ENCODE data around the gene MDFIC2. TPM values are rescaled to one million over a fixed set of nuclear protein-coding genes. Genes with fewer than 3 reads are reported as not detected.

Gene MDFIC2
- total RNA-seq, 1 experiment from 2014 or later = not detected

DNA sequence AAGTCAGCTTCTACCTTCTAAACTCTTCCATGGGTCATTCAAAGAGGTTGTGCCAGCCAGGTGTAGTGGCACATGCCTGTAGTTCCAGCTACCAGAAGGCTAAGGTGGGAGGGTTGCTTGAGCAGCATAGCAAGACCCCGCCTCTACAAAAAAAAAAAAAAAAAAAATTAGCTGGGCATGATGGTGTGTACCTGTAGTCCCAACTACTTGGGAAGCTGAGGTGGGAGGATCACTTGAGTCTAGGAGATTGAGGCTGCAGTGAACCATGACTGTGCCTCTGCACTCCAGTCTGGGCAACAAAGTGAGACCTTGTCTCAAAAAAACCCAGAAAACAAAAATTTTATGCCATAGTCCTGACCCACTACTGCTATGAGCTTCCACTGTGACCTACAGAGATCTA lies 126.8 kb downstream of the MDFIC2 start:
- Histone ChIP-seq H3K4me3 (ENCODE audit: low read length) (no peak overlapping the region), H3K27ac (ENCODE audit: low read length) (no peak overlapping the region), H3K9ac (ENCODE audit: low read length) (no peak overlapping the region), H3K9me3 (ENCODE audit: low read length) (no peaks in the 10 kb centered on the region), H3K9me2 (replicated peaks; ENCODE audit: insufficient read depth, low read length) (no peaks in the 10 kb centered on the region), H4K20me1 (ENCODE audit: insufficient read depth, low read depth, low read length) (no peaks in the 10 kb centered on the region), H3K4me1 (ENCODE audit: low read length) (no peaks in the 10 kb centered on the region), H2AFZ (ENCODE audit: low read length) (no peak overlapping the region), H3K79me2 (ENCODE audit: low read length) (no peaks in the 10 kb centered on the region), H3K27me3 (ENCODE audit: low read length) (no peaks in the 10 kb centered on the region), H3K36me3 (ENCODE audit: insufficient read depth, low read length) (no peaks in the 10 kb centered on the region), H3K4me2 (ENCODE audit: low read depth, low read length, poor library complexity, severe bottlenecking) (no peak overlapping the region)
- DNase-seq = no peak

DNA sequence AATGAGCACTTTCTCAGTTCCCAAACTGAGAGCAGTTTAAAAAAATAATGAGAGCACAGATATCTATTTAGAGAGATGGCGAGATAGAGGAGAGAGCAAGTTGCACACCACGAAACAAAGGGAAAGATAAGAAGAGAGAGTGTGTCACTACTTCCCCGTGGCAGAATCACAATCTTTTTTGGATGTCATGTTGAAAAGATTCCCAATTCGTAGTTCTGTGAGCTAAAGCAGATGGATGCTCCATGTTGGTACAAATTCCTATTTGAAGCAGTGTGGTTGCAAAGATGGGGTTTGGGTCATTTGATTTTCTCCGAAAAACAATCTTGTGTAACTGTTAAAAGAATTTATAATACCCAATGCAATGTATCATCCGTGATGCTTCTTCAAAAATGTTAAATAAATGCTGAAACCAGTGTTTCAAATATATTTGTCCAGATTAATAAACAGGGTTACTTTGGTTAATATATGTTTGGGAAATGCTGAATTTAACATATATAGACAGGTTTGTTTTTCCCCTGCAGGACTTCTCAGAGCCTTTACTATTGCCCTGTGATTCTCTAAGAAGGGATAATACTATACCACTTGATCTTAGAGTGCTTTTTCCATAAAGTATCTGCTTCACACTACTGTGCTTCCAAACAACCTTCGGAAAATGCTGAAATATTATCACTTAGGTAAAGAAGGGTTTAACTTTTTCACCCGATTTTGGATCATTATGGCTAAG lies 128.5 kb downstream of the MDFIC2 start:
- H3K36me3 ChIP-seq (ENCODE audit: insufficient read depth, low read length) = no peaks in the 10 kb centered on the region
- H3K4me2 ChIP-seq (ENCODE audit: low read depth, low read length, poor library complexity, severe bottlenecking) = no peak overlapping the region

DNA sequence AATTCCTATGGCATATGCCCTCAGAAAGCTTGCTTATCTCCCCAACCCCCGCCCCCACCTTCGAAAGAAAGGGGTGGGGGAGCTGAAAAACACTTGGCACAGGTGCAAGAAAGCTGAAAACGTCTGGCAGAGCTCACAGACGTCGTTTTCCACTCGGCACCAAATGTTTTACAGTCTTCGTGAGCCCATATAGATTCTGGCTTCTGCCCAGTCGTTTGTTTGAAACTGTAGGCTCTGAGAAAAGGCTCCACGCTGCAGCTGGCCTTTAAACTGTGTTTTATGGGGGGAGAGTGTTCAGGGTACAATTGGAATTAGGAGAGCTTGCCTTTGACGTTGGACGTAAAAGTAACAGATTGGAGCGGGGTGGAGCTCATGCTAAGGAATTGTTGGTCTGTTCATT lies 130.3 kb downstream of the MDFIC2 start:
- no peaks in the 10 kb centered on the region for H3K4me1 ChIP-seq (ENCODE audit: low read length)
- H2AFZ ChIP-seq (ENCODE audit: low read length) = no peak overlapping the region
- DNase-seq = no peak

More for the DNA sequence above, 128.5 kb downstream of the MDFIC2 start:
- Histone ChIP-seq H3K27me3 (ENCODE audit: low read length) (no peaks in the 10 kb centered on the region), H2AFZ (ENCODE audit: low read length) (no peak overlapping the region), H3K4me3 (ENCODE audit: low read length) (no peak overlapping the region), H4K20me1 (ENCODE audit: insufficient read depth, low read depth, low read length) (no peaks in the 10 kb centered on the region), H3K27ac (ENCODE audit: low read length) (no peak overlapping the region), H3K9me2 (replicated peaks; ENCODE audit: insufficient read depth, low read length) (no peaks in the 10 kb centered on the region), H3K4me1 (ENCODE audit: low read length) (no peaks in the 10 kb centered on the region), H3K9me3 (ENCODE audit: low read length) (no peaks in the 10 kb centered on the region), H3K9ac (ENCODE audit: low read length) (no peak overlapping the region), H3K79me2 (ENCODE audit: low read length) (no peaks in the 10 kb centered on the region)
- DNase-seq = no peak

DNA sequence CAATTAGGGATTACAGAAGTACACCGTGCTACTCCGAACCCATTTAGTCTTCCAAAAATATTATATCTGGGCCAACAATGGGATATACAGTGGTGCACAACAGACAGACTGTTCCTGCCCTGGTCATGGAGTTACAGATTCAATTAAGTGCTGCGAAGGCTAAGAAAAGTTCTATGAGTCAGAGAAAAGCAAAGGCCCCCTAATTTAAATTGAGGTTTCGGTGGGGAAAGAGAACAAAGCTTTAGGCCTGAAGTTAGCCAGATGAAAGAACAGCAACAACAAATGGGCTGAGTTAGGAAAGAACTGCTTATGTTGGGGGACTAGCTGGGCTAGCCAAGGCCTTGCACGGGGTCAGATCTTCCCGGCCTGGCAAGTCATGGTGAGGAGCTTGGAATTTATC lies 131.8 kb downstream of the MDFIC2 start:
- no peak overlapping the region for H3K4me3 ChIP-seq (ENCODE audit: low read length)
- no peaks in the 10 kb centered on the region for H3K79me2 ChIP-seq (ENCODE audit: low read length)
- no peak for DNase-seq
- no peak overlapping the region for H3K9ac ChIP-seq (ENCODE audit: low read length)
- H3K27ac ChIP-seq (ENCODE audit: low read length) = no peak overlapping the region
- H3K4me1 ChIP-seq (ENCODE audit: low read length) = no peaks in the 10 kb centered on the region
- H3K36me3 ChIP-seq (ENCODE audit: insufficient read depth, low read length) = no peaks in the 10 kb centered on the region
- H3K27me3 ChIP-seq (ENCODE audit: low read length) = no peaks in the 10 kb centered on the region
- H4K20me1 ChIP-seq (ENCODE audit: insufficient read depth, low read depth, low read length) = no peaks in the 10 kb centered on the region
- H2AFZ ChIP-seq (ENCODE audit: low read length) = no peak overlapping the region
- H3K9me3 ChIP-seq (ENCODE audit: low read length) = no peaks in the 10 kb centered on the region
- no peak overlapping the region for H3K4me2 ChIP-seq (ENCODE audit: low read depth, low read length, poor library complexity, severe bottlenecking)
- H3K9me2 ChIP-seq (replicated peaks; ENCODE audit: insufficient read depth, low read length) = no peaks in the 10 kb centered on the region

More for the DNA sequence above, 130.3 kb downstream of the MDFIC2 start:
- Histone ChIP-seq H3K79me2 (ENCODE audit: low read length) (no peaks in the 10 kb centered on the region), H3K4me3 (ENCODE audit: low read length) (no peak overlapping the region), H3K27ac (ENCODE audit: low read length) (no peak overlapping the region), H4K20me1 (ENCODE audit: insufficient read depth, low read depth, low read length) (no peaks in the 10 kb centered on the region), H3K9me3 (ENCODE audit: low read length) (no peaks in the 10 kb centered on the region), H3K27me3 (ENCODE audit: low read length) (no peaks in the 10 kb centered on the region), H3K9me2 (replicated peaks; ENCODE audit: insufficient read depth, low read length) (no peaks in the 10 kb centered on the region), H3K36me3 (ENCODE audit: insufficient read depth, low read length) (no peaks in the 10 kb centered on the region), H3K9ac (ENCODE audit: low read length) (no peak overlapping the region), H3K4me2 (ENCODE audit: low read depth, low read length, poor library complexity, severe bottlenecking) (no peak overlapping the region)

DNA sequence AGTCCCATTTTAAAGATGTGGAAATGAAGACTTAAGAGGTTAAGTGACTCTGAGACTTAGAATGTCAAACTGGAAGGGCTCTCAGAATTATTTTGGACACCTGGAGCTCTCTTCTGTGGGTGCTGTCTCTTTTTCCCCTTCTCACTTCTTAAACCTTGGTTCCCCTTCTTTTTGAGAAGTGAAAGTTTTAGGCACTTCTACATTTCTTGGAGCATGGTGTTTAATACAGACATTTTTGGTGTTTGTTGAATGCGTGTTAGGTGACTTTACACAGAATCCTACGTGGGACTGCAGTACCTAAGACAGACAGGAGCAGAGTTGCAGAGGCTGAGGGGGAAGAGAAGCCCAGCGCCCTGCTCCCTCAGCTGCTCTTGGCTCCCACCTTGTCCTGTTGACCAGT lies 133.3 kb downstream of the MDFIC2 start:
- Histone ChIP-seq H3K27ac (ENCODE audit: low read length) (no peak overlapping the region), H3K79me2 (ENCODE audit: low read length) (no peaks in the 10 kb centered on the region), H3K4me2 (ENCODE audit: low read depth, low read length, poor library complexity, severe bottlenecking) (no peak overlapping the region), H4K20me1 (ENCODE audit: insufficient read depth, low read depth, low read length) (no peaks in the 10 kb centered on the region), H3K4me3 (ENCODE audit: low read length) (no peak overlapping the region), H2AFZ (ENCODE audit: low read length) (no peak overlapping the region), H3K4me1 (ENCODE audit: low read length) (no peaks in the 10 kb centered on the region), H3K36me3 (ENCODE audit: insufficient read depth, low read length) (no peaks in the 10 kb centered on the region), H3K9me3 (ENCODE audit: low read length) (no peaks in the 10 kb centered on the region), H3K9me2 (replicated peaks; ENCODE audit: insufficient read depth, low read length) (no peaks in the 10 kb centered on the region), H3K9ac (ENCODE audit: low read length) (no peak overlapping the region), H3K27me3 (ENCODE audit: low read length) (no peaks in the 10 kb centered on the region)
- no peak for DNase-seq

DNA sequence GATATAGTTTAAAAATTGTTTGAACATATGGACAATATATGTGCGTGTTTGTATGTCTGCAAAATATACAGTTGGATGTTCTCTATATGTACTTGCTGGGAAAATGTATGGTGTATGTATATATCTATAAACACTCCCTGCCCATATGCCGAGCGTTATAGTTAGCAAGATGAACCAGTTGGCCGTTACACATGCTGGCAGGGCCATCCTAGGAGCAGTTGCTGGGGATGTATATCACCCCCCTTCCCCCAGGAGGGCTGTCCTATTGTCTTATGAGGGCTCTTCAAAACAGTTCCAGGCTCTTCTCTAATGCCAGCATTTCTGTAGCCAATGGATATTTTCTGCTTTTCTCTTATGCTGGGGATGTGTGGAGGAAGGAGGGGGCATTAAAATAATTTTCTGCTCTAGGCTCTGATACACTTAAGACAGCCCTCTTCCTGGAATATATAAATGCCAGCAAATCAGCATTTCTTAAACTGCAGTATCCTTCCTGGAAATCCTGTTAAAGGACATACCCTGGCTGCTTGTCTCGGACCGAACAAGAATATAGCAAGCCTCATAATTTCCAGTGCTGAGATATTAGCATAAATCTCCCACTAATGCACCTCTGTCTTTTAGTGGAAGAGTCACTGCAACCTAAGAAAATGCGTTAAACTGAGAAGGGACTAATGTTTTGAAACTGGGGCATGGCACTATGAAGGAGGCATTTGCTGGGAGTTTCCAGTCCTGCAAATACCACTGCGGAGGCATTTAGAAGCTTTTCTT lies 134.4 kb downstream of the MDFIC2 start:
- Histone ChIP-seq H3K4me2 (ENCODE audit: low read depth, low read length, poor library complexity, severe bottlenecking) (no peak overlapping the region), H3K79me2 (ENCODE audit: low read length) (no peaks in the 10 kb centered on the region), H3K36me3 (ENCODE audit: insufficient read depth, low read length) (no peaks in the 10 kb centered on the region), H3K4me1 (ENCODE audit: low read length) (no peaks in the 10 kb centered on the region), H4K20me1 (ENCODE audit: insufficient read depth, low read depth, low read length) (no peaks in the 10 kb centered on the region), H2AFZ (ENCODE audit: low read length) (no peak overlapping the region), H3K4me3 (ENCODE audit: low read length) (no peak overlapping the region), H3K9ac (ENCODE audit: low read length) (no peak overlapping the region), H3K27me3 (ENCODE audit: low read length) (no peaks in the 10 kb centered on the region), H3K27ac (ENCODE audit: low read length) (no peak overlapping the region), H3K9me2 (replicated peaks; ENCODE audit: insufficient read depth, low read length) (no peaks in the 10 kb centered on the region), H3K9me3 (ENCODE audit: low read length) (no peaks in the 10 kb centered on the region)
- no peak for DNase-seq

DNA sequence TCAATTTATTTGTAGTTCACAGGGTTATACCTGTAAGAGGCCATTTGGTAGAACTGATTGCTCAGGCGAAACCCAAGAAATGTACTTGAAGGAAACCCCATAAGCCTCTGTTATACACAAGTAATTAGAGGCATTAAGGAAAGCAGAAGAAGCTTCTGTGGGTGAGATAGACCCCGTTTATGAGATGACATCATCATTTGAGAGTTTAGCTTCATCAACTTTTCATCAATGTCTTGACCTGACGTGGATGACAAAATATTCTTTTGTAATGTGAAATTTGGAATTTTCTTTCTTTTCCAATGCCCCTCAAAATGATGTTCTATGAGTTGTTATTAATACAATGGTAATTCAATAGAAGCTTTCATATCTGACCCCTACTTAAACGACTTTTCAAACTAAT lies 136.2 kb downstream of the MDFIC2 start:
- no peak overlapping the region for H3K4me3 ChIP-seq (ENCODE audit: low read length)
- DNase-seq = no peak
- H3K9me3 ChIP-seq (ENCODE audit: low read length) = no peaks in the 10 kb centered on the region
- no peaks in the 10 kb centered on the region for H3K27me3 ChIP-seq (ENCODE audit: low read length)
- H3K4me2 ChIP-seq (ENCODE audit: low read depth, low read length, poor library complexity, severe bottlenecking) = no peak overlapping the region
- H4K20me1 ChIP-seq (ENCODE audit: insufficient read depth, low read depth, low read length) = no peaks in the 10 kb centered on the region
- H2AFZ ChIP-seq (ENCODE audit: low read length) = no peak overlapping the region
- H3K79me2 ChIP-seq (ENCODE audit: low read length) = no peaks in the 10 kb centered on the region
- no peak overlapping the region for H3K9ac ChIP-seq (ENCODE audit: low read length)
- no peaks in the 10 kb centered on the region for H3K36me3 ChIP-seq (ENCODE audit: insufficient read depth, low read length)
- no peaks in the 10 kb centered on the region for H3K9me2 ChIP-seq (replicated peaks; ENCODE audit: insufficient read depth, low read length)
- no peak overlapping the region for H3K27ac ChIP-seq (ENCODE audit: low read length)
- H3K4me1 ChIP-seq (ENCODE audit: low read length) = no peaks in the 10 kb centered on the region

DNA sequence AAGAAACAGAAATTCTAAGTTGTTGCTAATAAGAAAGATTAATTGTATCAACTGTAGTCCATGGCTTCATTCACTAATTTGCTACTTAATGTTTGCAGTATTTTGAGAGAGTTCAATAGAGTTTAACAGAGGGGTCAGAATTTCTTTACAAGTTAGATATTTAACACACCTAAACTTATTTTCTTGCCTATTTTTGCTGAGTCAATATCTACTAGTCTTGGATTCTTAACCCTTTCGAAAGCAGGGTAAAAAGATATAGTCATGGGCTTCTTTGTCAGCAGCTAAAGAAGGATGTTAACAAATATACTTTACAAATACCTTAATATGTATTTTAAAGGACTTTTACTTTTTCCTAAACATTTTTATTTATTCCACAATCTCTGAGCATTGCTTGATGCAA lies 155.6 kb downstream of the MDFIC2 start:
- Histone ChIP-seq H3K4me1 (ENCODE audit: low read length) (no peaks in the 10 kb centered on the region), H4K20me1 (ENCODE audit: insufficient read depth, low read depth, low read length) (no peaks in the 10 kb centered on the region), H3K9me2 (replicated peaks; ENCODE audit: insufficient read depth, low read length) (no peaks in the 10 kb centered on the region), H3K9me3 (ENCODE audit: low read length) (no peaks in the 10 kb centered on the region), H3K27me3 (ENCODE audit: low read length) (no peaks in the 10 kb centered on the region), H2AFZ (ENCODE audit: low read length) (no peak overlapping the region), H3K4me3 (ENCODE audit: low read length) (no peak overlapping the region), H3K4me2 (ENCODE audit: low read depth, low read length, poor library complexity, severe bottlenecking) (no peak overlapping the region), H3K36me3 (ENCODE audit: insufficient read depth, low read length) (no peaks in the 10 kb centered on the region), H3K27ac (ENCODE audit: low read length) (no peak overlapping the region), H3K79me2 (ENCODE audit: low read length) (no peaks in the 10 kb centered on the region), H3K9ac (ENCODE audit: low read length) (no peak overlapping the region)
- DNase-seq = no peak
